GM19023 (cell line): ENCODE data around the gene PTPN20.

ENCODE experiments used
- ATAC-seq: cut with Tn5 transposase; IDR thresholded peaks from one replicate; pipeline ENCODE4 v1.9.1; 2021; ENCODE audit warnings: mild to moderate bottlenecking, moderate library complexity; ENCODE audit not compliant: unreplicated experiment

The PTPN20 gene

DNA sequence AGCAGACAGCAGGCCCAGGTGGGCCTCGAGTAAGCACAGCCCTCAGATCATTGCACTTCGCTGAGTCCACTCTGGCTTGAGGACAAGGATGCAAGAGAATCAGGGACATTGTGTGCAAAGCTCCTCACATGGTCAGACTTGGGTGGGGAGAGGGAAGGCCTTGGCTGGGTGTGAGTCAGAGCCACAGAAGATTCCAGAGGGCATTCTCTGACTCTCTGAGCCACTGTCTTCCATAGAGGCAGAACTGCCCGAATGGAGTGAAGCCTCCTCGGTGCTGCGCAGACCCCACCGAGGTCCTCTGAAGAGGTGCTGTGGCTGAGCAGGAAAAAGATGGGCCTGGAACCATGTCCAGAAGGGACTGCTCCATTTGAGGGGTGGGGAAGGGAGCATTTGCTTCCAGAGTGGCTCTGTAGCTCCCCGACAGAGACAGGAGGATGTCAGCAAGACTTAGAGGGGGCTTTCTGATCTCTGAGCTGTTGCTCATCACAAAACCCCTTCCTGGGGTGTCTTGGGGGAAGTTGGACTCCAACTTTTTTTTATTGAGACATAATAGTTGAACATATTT is 120.8 kb downstream of the PTPN20 start:
- ATAC-seq: no peak

DNA sequence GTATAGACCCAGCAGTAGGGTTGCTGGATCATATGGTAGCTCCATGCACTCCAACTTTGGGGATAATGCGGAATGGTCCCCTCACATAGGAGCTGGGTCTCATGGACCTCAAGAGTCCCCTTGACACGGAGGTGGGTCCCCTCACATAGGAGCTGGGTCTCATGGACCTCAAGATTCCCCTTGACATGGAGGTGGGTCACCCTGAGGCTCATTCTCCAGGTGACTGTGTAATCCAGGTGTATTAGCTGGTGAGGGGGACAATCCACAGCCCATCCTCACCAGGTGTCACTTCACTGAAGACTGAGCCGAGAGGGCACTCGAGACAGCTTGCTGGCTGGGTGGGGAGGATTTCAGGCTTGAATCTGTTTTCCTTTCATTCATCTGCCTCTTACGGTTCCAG is 121.9 kb downstream of the PTPN20 start:
- no peak for ATAC-seq

DNA sequence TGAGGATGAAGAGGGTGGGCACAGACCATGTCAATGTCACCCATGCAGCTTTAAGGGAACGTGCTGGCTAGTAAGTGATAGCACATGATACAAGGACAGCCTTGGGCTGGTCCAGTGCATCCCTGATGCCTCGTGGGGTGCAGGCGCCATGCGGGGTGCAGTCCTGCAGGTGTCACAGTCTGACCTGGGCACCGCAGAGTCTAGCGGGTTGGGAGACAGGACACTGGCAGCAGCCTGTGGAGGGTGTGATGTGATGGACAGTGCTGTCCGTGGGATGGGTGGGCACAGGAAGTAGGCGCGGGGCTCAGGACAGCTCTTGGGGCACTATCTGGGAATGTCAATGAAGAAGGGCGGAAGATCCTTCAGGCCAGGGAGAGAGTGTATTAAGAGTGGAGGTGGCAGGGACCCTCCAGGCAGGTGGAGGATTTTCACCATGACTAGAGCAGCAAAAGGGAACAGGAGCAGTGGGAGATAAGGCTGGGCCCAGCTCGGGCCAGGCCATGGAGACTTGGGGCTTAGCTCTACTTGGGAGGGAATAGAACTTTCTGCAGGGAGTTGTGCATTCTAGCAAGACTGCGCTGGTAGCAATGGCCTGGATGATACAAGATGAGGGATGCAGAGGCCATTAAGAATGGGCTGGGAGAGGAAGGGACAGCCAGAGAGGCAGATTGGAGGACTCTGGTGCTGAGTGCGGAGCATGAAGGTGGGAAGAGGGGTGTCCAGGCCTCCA is 122.5 kb downstream of the PTPN20 start:
- no peak for ATAC-seq

GRCh38 chr10:47034441-47035051 is 123.3 kb downstream of the PTPN20 start:
- ATAC-seq: no peak

DNA sequence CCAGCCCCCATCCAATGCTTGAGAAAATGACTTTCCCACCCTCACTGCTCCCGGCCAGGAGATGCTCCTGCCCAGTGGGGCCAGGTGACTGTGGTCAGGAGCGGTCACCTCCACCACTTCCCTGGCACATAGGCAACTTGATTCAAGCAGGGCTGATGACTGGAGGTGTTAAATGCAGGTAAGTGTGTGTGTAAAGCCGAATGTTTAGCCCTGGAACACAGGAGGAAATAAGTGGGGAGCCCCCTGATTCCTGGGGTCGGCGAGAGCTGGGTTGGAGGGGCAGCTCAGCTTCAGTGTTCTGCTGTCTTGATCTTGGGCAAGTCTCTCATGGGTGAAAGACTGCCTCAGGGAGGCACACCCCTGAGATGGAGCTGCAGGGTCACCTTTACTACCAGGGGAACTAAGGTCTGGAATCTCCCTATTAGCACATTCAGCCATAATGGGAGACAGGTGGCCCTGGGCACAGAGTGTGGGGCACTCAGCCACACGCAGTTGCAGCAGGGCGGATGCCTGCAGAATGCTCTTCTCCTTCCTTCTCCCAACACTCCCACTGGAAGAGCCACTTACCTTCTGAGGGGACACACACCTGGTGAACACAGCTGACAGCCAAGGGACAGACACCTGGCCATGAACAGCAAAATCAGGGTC is 124.1 kb downstream of the PTPN20 start:
- no peak for ATAC-seq

DNA sequence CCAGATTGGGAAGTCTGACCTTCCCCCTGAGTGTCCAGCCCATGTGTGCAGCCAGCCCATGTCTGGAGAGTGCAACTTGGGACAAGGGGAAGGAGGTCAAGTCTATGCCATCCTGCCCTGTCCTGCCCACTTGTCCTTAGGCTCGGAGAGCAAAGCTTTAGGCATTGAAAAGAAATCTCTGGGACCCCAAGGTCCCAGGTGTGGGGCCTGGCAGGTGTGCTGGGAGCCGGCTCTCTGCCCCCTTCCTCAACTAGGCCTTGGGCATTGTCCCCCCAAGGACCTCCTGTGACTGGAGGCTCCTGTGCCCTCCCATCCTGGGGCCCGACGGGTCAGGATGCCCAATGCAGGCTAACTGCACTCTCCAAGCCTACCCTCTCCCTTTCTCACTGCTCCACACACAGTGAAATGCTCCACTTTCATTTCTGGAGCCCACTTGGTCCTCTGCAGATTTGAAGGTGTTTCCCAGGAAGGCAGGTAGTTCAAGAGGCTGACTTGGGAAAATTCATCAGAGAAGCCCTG is 124.7 kb downstream of the PTPN20 start:
- no peak for ATAC-seq

- ATAC-seq: no peak
Observed at GRCh38 chr10:47036771-47037170, 125.5 kb downstream of the PTPN20 start.

GRCh38 chr10:47037654-47038425 is 126.6 kb downstream of the PTPN20 start:
- ATAC-seq: no peak

GRCh38 chr10:47038881-47039561 is 127.8 kb downstream of the PTPN20 start:
- no peak for ATAC-seq

DNA sequence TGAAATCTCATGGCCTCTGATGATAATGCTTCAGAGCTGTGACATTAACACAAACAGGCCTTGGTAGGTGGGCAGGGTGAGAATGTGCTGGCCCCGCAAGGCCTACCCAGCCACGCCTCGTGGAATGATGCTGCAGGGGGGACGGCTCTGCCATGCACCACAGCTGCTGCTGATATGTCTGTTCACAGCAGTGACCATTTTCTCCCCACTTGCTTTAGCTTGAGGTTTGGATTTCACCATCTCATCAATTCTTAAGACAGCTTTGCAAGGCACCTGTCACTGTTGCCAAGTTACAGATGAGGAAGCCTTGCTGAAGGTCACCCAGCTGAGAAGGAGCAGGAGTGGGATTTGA is 128.3 kb downstream of the PTPN20 start:
- no peak for ATAC-seq

DNA sequence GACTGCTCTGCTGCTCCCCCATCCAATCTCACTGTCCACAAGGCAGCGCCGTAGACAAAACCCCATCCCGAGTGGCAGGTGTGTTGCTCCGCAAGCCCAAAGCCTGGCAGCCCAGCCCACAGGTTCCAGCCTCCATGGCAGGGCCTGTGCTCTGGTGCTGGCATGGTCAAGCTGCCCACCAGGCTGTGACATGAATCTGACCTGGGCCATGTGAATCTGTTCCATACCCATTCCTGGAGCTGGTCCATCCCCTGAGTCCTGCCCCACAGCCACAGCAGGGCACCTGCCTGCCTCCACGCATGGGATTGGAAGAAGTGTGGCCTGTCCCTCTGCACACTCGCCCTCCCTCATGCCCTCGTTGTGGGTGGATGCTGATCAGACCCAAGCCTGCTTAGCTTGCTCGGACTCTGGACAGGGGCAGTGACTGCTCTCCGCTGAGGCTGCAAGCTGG is 128.8 kb downstream of the PTPN20 start:
- no peak for ATAC-seq

DNA sequence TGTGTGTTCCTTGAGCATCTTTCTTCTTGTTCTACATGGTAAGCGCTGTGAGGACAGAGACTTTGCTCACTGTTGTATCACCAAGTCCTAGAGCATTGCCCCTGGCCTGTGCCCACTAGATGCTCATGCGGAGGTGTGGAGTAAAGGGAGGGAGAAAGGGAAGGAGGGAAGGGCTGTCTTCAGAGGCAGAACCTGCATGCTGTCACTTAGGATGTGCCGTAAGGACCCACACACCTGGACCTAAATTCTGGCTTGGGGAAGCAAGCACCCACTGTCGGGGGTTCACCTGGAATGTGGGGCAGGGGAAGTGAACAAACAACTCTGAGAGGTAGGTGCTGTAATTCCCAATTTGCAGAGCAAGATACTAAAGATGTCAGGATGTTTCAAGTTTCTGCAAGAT is 129.5 kb downstream of the PTPN20 start:
- ATAC-seq: no peak

GRCh38 chr10:47041396-47042198 is 130.4 kb downstream of the PTPN20 start:
- no peak for ATAC-seq

DNA sequence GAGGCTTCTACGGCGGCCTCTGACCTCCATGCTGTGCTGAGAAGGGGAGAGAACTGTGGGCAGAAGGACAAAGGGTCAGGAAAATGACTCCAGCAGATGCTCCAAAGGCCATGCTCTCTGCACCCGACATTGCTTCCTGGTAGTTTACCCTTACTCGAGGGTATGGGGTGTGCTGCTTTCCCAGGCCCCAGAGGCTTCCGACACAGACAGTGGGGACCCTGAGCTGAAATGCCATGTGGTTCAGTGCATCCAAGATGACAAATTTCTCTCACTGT is 130.9 kb downstream of the PTPN20 start:
- ATAC-seq: no peak

GRCh38 chr10:47042780-47043750 is 131.8 kb downstream of the PTPN20 start:
- ATAC-seq: no peak

- no peak for ATAC-seq
Observed at GRCh38 chr10:47043928-47044538, 132.8 kb downstream of the PTPN20 start.

- no peak for ATAC-seq
Observed at GRCh38 chr10:47044741-47045140, 133.5 kb downstream of the PTPN20 start.

DNA sequence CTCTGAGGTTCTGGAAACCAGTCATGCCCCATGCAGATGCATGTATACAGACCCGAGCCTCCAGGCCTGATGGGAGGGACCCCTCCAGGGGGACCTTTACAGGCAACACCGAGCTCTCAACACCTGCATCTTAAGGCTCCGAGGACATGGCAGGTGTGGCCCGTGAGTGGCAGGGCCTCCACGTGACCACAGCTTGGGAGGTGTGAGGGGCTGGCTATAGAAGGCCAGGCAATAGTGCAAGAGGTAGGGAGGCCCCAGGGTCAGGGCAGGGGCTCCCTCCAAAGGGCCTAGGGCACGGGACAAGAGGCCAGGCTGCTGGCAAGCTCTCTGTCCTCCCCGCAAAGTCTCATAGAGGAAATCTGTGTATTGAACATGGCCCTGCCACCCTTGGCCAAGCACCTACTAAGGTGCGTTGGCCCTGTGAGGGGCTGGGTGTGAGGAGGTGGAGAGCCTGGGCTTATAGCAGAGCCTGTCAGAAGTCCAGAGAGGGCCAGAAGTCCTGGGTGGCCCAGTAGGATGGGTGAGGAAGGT is 134.2 kb downstream of the PTPN20 start:
- ATAC-seq: no peak
